GM21723 (cell line): ENCODE data around the gene ZBTB6.

ENCODE experiments used
- ATAC-seq: cut with Tn5 transposase; IDR thresholded peaks from one replicate; pipeline ENCODE4 v1.9.1; 2021; ENCODE audit warnings: mild to moderate bottlenecking, moderate library complexity; ENCODE audit not compliant: unreplicated experiment

The ZBTB6 gene, protein sequence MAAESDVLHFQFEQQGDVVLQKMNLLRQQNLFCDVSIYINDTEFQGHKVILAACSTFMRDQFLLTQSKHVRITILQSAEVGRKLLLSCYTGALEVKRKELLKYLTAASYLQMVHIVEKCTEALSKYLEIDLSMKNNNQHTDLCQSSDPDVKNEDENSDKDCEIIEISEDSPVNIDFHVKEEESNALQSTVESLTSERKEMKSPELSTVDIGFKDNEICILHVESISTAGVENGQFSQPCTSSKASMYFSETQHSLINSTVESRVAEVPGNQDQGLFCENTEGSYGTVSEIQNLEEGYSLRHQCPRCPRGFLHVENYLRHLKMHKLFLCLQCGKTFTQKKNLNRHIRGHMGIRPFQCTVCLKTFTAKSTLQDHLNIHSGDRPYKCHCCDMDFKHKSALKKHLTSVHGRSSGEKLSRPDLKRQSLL

DNA sequence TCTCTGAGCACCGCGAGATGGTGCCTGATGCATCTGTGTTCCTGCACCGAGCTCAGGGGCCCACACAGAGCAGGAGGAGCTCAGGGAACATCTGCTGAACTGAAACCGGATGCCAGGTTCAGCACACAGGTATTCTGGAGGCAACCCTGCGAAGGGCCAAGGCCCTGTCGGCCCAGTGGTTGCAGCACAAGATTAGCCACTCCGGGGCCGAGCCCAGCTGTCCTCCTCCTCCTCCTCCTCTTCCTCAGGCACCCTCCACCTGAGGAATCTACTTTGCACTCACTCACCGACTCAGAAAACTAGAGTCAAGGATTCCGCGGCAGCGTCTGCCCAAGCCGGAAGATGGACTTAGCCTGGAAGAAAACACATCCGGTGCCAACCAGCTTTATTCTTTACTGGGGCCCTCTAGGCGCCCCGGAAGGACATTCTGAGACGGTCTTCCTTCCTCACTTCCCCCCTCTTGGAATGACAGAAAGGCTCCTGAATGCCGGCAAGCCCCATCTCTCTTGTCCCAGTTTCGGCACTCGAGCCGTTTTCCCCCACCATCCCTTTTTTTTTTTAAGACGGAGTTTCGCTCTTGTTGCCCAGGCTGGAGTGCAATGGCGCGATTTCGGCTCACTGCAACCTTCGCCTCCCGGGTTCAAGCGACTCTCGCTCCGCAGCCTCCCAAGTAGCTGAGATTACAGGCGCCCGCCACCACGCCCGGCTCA lies at the start of gene ZBTB6:
TSS of gene ZBTB6 (minus strand) at position 360 of the 710 bp plus-strand sequence. CDS start 1,251 bp downstream, outside the sequence.
- peak; percentile 97 for ATAC-seq

DNA sequence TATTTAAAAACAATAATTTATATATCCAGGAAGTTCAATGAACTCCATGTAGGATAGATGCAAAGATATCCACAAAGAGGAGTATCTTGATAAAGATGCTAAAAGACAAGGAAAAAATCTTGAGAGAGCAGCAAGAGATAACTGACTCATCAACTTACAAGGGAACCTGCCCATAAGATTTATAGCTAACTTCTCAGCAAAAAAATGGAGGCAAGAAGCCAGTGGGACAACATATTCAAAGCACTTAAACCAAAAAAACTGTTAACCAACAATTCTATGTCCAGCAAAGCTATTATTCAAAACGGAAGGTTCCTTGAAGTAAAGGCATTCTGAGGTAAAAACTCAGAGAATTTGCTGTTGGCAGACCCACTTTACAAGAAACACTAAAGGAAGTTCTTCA lies 48.0 kb upstream of the ZBTB6 start:
- ATAC-seq = no peak

DNA sequence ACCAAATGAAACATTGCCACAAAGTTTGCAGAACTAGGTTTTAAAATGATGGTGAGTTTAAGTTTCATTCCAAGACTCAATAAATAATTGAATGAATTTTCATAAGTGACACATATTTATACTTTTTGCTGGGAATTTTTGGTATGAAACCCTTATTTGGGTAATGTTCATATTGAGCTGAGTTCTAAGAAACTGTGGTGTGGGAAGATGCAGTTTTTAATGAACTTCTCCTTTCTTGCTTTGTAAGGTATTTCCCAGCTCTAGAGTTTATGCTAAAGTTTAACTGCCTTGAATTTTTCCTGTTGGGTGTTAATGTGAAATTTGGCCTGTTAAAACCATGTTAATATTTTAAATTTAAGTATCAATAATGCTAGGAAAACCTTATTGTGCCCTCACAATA lies 42.8 kb upstream of the ZBTB6 start:
- ATAC-seq = no peak

DNA sequence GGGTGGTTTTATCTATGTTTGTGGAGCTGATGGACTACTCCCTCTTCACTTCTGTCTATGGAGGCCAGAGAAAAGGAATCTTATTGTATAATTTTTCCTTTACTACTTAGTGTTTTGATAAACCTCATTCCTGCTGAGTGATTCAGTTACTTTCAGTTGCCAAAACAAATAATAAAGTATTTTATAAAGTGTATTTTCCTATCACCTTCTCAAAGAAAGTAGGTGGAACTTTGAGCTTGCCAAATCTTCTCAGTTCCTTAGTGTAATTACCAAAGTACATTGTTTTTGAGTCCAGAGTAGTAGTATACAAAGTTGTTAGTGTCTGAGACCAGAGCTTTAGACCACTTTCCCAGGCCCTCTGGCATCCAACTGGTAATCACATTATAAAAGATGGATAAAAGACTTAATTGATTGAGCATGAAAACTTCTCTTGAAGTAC lies 41.1 kb upstream of the ZBTB6 start:
- ATAC-seq = no peak

DNA sequence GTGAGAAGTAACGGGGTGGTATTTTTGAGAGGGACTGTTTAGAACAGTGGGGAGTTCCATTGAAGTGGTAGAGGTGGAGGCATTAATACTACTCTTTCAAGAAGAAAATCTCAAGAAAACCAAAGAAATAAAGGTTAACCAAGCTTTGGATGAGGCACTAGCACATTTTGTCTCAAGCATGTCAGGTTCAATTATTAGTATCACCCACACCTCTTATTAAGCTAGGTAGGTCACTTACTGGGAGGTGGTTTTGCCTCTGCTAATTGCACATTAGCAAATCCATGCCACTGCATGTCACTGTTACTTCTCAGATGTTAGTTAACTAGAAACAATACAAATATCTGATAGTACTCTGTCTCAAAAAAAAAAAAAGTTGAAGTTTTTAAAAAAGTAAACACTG lies 37.9 kb upstream of the ZBTB6 start:
- ATAC-seq = no peak

DNA sequence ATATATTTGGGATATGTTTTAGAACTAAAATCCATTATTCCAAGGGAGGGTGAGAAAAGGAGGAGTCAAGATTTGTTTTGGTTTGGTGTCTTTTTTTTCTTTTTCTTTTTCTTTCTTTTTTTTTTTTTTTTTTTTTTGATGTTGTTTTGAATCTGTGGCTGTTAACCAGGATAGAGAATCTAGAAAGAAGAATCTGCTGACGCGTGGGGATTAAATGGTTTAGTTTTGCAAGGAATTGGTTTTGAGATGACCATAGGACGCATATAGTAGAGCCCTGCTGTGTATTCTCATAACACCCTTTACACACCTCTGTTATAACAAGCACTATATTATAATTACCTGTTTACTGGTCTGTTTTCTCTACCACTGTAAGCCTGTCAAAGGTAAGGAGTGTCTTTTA lies 37.1 kb upstream of the ZBTB6 start:
- no peak for ATAC-seq

DNA sequence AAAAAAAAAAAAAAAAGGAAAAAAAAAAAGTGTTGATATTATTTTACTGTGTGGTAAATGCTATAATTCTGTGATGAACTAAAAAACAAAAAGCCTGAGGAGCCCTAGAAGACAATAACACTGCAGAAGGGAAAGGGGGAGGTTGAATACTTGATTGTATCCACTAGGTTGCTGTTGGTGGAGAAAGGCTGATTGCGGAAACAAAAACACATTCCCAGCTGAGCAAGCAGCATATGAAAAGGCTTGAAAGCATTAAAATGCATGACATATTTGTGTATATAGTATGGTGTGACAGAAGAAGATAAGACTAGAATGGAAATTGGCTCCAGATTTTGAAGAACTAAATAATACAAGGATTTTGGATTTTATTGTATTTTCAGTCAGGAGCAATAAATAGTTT lies 36.6 kb upstream of the ZBTB6 start:
- ATAC-seq = no peak

DNA sequence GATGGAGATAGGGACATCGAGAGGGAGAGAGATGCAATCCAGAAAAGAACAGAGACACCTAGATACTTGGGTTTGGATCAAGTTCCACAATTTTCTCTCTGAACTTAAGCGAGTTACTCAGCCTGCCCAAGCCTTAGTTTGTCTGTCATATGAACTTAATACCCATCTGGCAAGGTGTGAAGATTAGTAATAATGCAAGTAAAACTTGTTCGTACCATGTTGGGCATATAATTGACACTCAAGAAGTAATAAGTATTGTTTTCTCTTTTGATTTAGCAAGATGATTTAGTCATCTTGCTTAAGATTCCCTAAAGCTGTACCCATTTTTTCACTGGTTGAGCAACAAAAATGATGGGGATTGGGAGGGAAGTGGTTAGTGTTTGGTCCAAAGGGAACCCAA lies 35.2 kb upstream of the ZBTB6 start:
- no peak for ATAC-seq

DNA sequence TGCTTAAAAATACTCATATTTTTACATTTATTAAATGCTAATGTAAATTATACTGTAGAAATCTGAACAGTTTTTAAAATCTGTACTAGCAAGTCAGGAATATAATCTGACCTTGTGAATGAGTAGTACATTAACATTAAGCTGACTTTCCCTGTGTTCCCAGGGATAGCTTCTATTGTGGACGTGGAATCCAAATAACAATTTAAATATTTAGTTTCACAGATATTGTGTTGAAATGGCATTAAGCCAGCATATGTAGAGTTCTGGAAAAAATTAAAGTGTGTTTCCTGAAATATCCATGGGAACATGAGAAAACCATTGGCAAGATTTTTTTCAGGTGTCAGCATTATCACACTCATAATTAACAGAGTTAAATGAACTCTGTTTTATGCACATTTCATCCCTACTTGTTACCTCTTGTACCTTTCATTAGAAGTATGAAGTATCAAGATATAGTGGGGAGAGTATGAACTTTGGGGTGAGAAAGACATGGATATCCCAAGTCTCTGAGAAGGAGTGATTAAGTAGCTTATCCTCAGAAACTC lies 33.4 kb upstream of the ZBTB6 start:
- no peak for ATAC-seq

DNA sequence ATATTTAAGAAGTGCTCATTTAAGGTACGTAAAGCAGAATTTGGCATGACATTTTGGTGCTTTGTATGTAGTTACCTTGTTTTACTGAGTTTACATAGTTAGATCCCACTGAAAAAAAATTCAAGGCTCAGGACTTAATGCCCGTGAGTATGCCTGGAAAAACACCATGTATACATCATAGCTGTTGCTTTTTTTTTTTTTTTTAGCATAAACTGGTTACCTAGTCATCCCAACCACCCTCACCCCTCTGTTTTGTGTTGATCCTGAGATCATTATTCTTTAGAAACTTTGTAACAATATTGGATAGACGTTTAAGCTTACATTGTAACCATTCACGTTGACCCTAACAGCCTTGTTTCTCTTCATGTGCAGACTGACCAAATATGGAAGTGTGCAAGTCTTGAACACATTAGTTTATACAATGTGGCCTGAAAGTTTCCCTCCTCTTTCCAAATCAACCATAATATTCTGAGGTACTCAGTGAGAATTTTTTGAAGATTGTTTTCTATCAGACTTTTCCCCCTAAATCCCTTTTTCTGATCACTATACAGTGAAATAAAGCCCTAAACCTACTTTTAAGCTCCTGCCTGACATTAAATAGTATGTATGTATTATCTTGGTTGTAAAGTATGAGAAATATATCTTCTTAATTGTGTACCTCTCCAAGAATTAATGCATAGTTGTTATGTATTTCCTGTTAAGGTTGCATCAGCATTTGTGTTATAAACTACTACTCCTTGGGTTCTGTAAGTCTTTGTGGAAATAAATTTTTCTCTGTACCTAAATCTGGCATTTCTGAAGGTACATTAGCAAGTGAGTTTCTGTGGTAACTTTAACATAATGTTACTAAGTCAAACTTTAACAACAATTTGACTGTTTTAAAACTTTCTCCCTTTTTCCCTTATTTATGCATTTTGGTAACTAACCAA lies 32.1 kb upstream of the ZBTB6 start:
- ATAC-seq = no peak

DNA sequence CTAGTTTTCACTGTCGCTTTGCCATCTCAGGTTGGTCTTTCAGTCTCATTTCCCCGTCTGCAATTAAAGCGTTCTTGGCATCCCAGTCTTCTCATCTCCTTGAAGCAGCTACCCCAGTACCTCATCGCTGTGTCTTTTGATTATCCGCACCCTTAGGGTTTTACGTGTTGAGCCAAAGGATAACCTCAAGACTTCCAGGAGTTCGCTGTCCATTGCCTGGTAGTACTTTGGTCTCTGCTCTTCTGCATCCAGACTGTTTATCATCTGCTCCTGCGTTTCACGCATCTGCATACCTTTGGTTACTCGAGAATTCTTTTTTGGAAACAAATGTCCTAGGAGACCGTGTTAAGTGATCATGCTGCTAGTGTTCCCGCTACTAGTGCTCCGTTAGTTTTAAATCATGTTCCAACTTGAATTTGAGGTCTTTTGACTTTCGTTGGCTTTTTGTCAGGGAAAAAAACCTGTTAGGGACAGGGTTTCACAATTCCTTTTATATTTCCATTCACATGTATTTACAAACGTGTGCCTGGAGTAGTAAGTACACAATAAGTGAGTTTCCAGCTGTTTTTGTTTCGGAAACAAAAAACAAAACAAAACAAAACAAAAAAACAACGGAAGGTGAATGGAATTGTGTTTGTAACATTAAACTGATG lies 28.6 kb upstream of the ZBTB6 start:
- no peak for ATAC-seq

DNA sequence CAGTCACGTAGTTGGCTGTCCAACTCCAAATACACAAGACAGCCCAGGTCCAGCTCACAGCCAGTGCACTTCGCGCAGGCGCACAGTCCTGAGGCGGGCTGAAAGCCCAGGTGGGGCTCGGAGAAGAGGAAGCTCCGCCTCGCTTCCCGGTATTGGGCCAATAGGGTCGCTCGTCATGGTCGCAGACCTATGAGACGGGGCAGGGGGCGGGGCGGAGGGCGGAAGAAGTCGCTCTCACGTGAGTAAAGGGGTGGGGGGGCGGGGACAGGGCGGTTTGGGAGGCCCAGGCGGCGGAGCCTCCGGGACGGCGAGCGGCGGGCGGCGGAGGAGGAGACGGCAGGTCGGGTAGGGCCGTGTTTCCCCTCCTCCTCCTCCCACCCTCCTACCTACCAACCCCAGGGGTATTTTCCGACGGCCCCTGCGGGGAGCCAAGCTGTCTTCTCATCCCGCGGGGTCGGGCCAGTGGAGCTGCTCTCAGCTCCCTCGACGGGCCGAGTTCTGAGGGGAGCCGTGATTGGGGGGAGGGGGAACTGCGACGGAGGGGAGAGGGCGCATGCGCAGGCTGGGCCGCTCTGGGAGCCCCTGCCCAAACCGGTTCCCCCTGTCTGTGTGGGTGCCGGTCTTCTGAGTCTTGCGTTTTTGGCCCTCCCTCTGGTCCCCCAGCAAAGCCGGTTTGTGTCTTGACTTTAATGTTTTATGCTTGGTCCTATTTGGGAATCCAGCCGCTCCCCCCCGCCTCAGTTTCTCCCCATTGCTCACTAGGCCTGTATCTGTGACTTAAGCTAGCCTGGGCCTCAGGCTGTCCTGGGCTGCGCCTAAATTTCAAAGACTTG lies 27.8 kb upstream of the ZBTB6 start, which contains the start of gene RABGAP1:
TSS of gene RABGAP1 (plus strand) at position 272 of the 833 bp plus-strand sequence. CDS start 16,040 bp downstream, outside the sequence.
- ATAC-seq = peak; percentile 95

DNA sequence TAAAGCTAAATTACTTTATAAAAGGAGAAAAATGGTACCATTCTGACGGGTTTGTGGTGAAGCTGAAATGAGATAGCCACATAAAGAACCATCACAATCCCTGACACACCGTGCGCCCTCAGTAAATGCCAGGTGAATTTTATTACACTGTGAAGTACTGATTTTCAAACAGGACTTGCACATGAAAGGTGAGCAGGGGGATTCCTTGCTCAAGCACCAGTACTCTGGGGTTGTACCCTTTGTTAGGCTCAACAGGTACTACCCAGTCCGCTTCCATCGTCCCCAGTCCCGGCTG lies 27.3 kb upstream of the ZBTB6 start:
- ATAC-seq = no peak

DNA sequence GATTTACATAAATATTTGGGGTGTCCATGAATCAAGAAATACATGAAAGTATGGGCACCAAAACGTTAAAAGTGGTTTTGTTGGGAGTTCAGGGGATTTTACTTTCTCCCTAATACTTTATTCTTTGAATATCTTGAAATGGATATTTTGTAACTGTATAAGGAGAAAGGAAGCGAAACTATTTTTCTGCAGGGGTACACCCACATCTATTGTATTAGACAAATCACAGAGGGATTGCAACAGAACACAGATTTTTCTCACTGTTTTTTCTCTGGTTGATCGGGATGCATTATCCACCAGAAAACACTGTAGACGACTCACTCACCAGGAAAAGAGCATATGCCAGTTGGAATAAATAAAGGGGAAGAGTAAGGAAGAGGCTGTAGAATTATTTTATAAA lies 26.5 kb upstream of the ZBTB6 start:
- ATAC-seq = no peak

DNA sequence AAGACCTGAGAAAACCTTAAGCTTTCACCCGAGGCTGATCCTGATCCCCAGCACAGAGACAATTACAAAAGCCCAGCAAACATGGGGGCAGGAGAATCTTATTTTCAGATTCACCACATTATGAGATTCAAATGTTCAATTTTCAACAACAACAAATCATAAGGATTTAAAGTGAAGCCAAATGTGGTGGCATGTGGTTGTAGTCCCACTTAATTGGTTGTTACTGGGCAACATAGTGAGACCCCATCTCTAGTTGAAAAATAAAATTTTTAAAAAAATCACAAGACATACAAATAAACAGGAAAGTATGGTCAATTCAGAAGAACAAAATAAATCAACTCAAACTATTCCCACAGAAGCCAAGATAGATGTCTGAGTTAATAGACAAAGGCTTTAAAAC lies 23.8 kb upstream of the ZBTB6 start:
- ATAC-seq = no peak

DNA sequence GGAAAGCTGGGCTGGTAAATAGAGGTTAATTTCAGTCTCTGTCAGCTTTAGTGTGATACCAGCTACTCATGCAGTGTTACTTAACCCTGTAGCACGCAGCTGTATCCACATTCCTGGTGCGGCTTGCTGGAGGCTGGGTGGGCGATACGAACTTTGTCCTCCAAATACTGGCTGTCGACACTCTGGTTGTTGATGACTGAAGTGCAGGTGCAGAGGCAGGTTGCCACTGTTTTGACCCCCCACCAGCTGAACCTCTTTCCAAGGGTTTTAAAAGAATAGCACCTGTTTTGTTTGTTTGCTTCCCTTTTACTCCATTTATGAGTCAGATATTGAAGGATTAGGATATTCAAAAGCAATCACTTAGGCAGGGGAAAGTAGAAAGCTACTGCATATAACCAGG lies 23.3 kb upstream of the ZBTB6 start:
- ATAC-seq = no peak

DNA sequence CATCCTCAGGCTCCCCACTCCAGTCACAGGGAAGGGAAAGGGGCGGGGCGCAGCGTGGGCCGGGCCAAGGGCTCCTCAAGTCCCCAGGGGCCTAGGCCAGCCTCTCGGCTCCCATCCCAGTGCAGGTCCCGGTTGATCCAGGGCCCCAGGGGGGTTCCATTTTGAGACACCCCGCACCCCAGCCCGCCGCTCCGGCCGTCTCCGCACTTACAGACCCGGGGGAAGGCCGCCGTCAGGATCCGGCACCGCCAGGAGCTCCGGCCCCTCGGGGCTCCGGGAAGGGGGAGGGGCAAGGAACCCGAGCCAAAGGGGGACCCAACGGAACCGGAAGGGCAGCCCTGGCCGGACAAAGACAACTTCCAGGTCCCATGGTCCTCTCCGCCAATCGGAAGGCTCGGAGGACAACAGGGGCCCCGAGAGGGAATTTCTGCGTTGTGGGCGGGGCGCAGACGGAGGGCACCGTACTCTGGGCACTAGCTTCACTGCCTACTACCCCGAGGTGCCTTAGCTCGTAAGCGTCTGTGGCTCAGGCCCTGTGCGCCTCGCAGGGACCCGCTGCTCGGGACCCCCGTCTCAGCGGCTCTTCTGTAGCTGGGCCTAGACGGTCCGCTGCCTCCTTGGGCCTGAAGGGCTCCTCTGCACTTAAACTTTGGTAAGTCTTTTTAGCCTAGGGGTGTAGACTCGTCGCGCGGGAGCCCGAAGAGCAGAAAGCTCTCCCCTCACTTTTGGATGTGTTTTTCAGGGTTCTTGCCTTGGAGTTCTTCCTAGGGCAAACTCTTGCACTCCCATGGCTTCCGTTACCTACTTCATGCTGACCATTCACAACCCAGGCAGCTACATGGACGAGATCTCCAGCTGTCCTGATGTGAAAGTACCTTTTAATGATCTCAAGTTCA lies 18.4 kb upstream of the ZBTB6 start, which contains the start of gene ZBTB26:
TSS of gene ZBTB26 (minus strand) at position 287 of the 896 bp plus-strand sequence. CDS start 11,578 bp downstream, outside the sequence.
- ATAC-seq = peak; percentile 97

DNA sequence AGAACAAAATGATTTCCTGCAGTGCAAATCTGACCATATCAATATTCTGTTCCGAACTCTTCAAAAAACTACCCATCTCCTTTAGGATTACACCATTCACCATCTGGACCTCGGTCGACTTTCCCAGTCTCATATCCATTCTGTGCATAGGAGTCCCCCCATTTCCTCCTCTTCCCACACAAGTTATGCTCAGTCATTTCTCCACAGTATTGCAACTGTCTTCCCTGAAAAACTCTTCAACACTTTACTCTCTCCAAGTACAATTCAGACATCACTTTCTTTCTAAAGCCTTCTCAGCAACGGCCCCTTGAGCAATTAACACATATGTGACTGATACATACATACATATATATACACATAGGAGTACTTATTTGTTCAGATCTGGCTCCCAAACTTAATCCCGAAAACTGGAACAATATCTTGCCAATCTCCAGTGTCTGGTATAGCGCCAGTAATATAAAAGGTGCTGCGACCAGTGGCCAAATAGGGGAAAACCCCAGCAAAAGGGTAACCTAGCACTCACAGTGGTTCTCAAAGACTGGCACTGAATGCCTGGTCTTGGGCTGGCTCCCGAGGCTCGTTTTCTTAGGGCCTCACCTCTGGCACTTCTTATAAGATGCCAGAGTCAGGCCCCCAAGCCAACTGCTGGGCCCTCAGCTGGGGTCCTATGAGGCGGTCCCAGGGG lies 17.6 kb upstream of the ZBTB6 start:
- no peak for ATAC-seq
